NAMALWA (cell line): ENCODE data around the gene GRN.

Experiments used
- DNase-seq: peaks from one replicate; pipeline ENCODE4 v3.0.0-alpha.2; 2015; ENCODE audit warnings: low spot score

GRN gene

GRCh38 chr17:44346064-44346844 lies 1.2 kb downstream of the GRN start:
- no peak for DNase-seq

- DNase-seq, result peak; percentile 64
Measured at GRCh38 chr17:44347206-44348055, 2.3 kb downstream of the GRN start.

GRCh38 chr17:44348234-44348987 lies 3.3 kb downstream of the GRN start:
- DNase-seq, result peak; percentile 93

- DNase-seq, result no peak
Measured at GRCh38 chr17:44348988-44349364, 3.9 kb downstream of the GRN start.

GRCh38 chr17:44349553-44350070 lies 4.5 kb downstream of the GRN start:
- DNase-seq, result no peak

GRCh38 chr17:44350733-44351226 lies 5.7 kb downstream of the GRN start:
- DNase-seq, result peak; percentile 85

- no peak for DNase-seq
Measured at GRCh38 chr17:44351464-44351863, 6.4 kb downstream of the GRN start.

- no peak for DNase-seq
Measured at GRCh38 chr17:44351961-44352827, 7.1 kb downstream of the GRN start.

GRCh38 chr17:44352828-44353671 lies 7.9 kb downstream of the GRN start:
- DNase-seq, result no peak

GRCh38 chr17:44353672-44354331 lies 8.7 kb downstream of the GRN start:
- DNase-seq, result no peak

- DNase-seq, result peak; percentile 67
Measured at GRCh38 chr17:44354582-44355561, 9.8 kb downstream of the GRN start.

GRCh38 chr17:44355642-44356099 lies 10.6 kb downstream of the GRN start:
- no peak for DNase-seq

GRCh38 chr17:44356241-44356640 lies 11.1 kb downstream of the GRN start:
- DNase-seq, result no peak

GRCh38 chr17:44358066-44358465 lies 13.0 kb downstream of the GRN start:
- no peak for DNase-seq

GRCh38 chr17:44359006-44359405 lies 13.9 kb downstream of the GRN start:
- no peak for DNase-seq

- DNase-seq, result no peak
Measured at GRCh38 chr17:44359458-44360143, 14.5 kb downstream of the GRN start.

- no peak for DNase-seq
Measured at GRCh38 chr17:44360144-44360533, 15.0 kb downstream of the GRN start.

GRCh38 chr17:44360826-44361225 lies 15.7 kb downstream of the GRN start:
- DNase-seq, result no peak
